A673 (cell line): ENCODE measurements around the gene CSNK1D. TPM values are rescaled to one million over a fixed set of nuclear protein-coding genes. Genes with fewer than 3 reads are reported as not detected.

Source experiments
- BruUV-seq: library from RNA; stranded (reverse); fragments of 400-500 nt; replicated peaks from 2 replicates; lab custom pipeline; 2021; lab: Mats Ljungman, UMichigan
- CTCF ChIA-PET: fragments of 300-600 bp; sonication (Branson Sonifier 250); formaldehyde crosslinking; loops from one replicate; lab custom pipeline; 2022; ENCODE audit warnings: antibody characterized with exemption; lab: Charles Lee
- POLR2A ChIA-PET: fragments of 300-600 bp; sonication (Branson Sonifier 250); formaldehyde crosslinking; loops from one replicate; lab custom pipeline; 2022; ENCODE audit warnings: antibody characterized with exemption; ENCODE audit not compliant: low non-redundant PET; lab: Charles Lee
- DNase-seq: peaks from one replicate; pipeline ENCODE4 v3.0.0-alpha.2; 2015; ENCODE audit warnings: low spot score
- H3K27ac ChIP-seq: fragments of 200-600 bp; sonication (generic); 2 replicates; pipeline ENCODE4 v1.5.1; 2016; ENCODE audit warnings: mixed run types, low read depth, mild to moderate bottlenecking, mixed read lengths, antibody characterized with exemption, low read length; ENCODE audit not compliant: poor library complexity, severe bottlenecking
- H3K27me3 ChIP-seq: fragments of 200-600 bp; sonication (generic); replicated peaks from 2 replicates; pipeline ENCODE4 v1.6.1; 2017; ENCODE audit warnings: mixed run types, low read depth, mild to moderate bottlenecking, mixed read lengths, antibody characterized with exemption, low read length; ENCODE audit not compliant: insufficient read depth, poor library complexity
- H3K36me3 ChIP-seq: fragments of 200-600 bp; sonication (generic); 2 replicates; pipeline ENCODE4 v1.6.1; 2016; ENCODE audit warnings: mixed run types, mild to moderate bottlenecking, mixed read lengths, antibody characterized with exemption, low read length; ENCODE audit not compliant: insufficient read depth, poor library complexity, severe bottlenecking
- H3K4me1 ChIP-seq: fragments of 200-600 bp; sonication (generic); 2 replicates; pipeline ENCODE4 v1.6.1; 2017; ENCODE audit warnings: mixed run types, mild to moderate bottlenecking, mixed read lengths, antibody characterized with exemption, low read length; ENCODE audit not compliant: insufficient read depth, poor library complexity, severe bottlenecking
- H3K4me3 ChIP-seq: fragments of 200-600 bp; sonication (generic); 2 replicates; pipeline ENCODE4 v1.5.1; 2016; ENCODE audit warnings: low read depth, mixed run types, mild to moderate bottlenecking, mixed read lengths, low read length; ENCODE audit not compliant: poor library complexity, severe bottlenecking
- H3K9me3 ChIP-seq: fragments of 200-600 bp; sonication (generic); 2 replicates; pipeline ENCODE4 v1.6.1; 2016; ENCODE audit warnings: mixed run types, low read depth, mild to moderate bottlenecking, mixed read lengths, antibody characterized with exemption, low read length; ENCODE audit not compliant: poor library complexity, severe bottlenecking
- CTCF ChIP-seq: fragments of 300-800, 200-600 bp; sonication (generic); conservative IDR thresholded peaks from 2 replicates; pipeline ENCODE4 v1.5.1; 2017; ENCODE audit warnings: low read depth, mild to moderate bottlenecking, antibody characterized with exemption, low read length, moderate library complexity, mixed read lengths
- EZH2 ChIP-seq: fragments of 200-600 bp; sonication (generic); IDR thresholded peaks from 2 replicates; pipeline ENCODE4 v1.6.1; 2017; ENCODE audit warnings: borderline replicate concordance, low read depth, mild to moderate bottlenecking, mixed read lengths, antibody characterized with exemption, low read length; ENCODE audit not compliant: poor library complexity, severe bottlenecking
- intact Hi-C: fragments of 100-400 bp; cut with micrococcal nuclease; formaldehyde crosslinking; loops from one replicate; pipeline ENCODE4 v1.10.0; 2022; ENCODE audit not compliant: unreplicated experiment
- total RNA-seq: library from RNA; stranded (reverse); gene quantifications from 2 replicates; pipeline ENCODE4 v1.2.3, GENCODE V29; 2021

Gene CSNK1D
- total RNA-seq, 1 experiment from 2014 or later: 150 TPM

GRCh38 chr17:82302568-82302963, 29.1 kb upstream of the CSNK1D start:
- no TSS peak for BruUV-seq
- ChIA-PET CTCF (no interaction called here), POLR2A (no interaction called here)
- no peak overlapping the region for H3K4me3 ChIP-seq
- no peaks in the 10 kb centered on the region for H3K27me3 ChIP-seq
- no peak overlapping the region for H3K27ac ChIP-seq
- no peak for DNase-seq
- no peaks in the 10 kb centered on the region for H3K9me3 ChIP-seq
- TF ChIP-seq CTCF (no peak), EZH2 (no peak)
- intact Hi-C loops: loop anchor here (5.0 kb wide), 1 partner anchor 110 kb away; no protein-coding TSS in a partner anchor
- peaks cover 9% of the 10 kb centered on the region for H3K4me1 ChIP-seq
- no peaks in the 10 kb centered on the region for H3K36me3 ChIP-seq

DNA sequence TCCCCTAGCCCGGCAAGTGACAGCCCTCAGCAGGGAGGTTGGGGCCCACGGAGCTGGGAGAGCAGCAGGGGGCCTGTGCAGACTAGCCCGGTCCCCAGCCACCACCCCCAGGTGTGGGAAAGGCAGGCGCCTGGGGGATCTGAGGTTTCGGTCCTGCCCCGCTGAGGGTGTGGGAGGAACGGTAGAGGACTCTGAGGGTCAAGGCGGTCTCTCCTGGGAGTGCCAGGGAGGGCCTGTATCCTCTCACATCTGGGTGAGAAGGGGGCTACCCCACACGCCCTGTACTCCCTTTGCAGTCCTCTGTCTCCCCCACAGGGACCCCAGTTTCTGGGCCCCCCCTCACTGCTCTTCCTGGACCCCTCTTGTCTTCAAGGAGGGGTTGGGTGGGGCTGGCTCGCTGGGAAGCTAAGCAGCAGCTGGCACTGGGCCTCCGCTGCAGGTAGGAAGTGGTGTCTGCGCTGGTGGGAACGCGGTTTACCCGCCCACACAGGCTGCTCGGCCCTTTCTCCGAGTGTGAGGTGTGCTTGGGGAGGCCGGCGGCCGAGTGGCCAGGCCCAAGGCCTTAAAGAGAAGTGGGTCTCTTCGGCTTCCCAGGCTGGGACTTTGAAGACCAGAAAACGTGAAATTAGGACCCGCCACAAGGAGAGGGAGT, 28.5 kb upstream of the CSNK1D start:
- no TSS peak for BruUV-seq
- peaks cover 14% of the 10 kb centered on the region for H3K4me1 ChIP-seq
- H3K27ac ChIP-seq: no peak overlapping the region
- H3K36me3 ChIP-seq: no peaks in the 10 kb centered on the region
- no peak for DNase-seq
- ChIA-PET CTCF (no interaction called here), POLR2A (no interaction called here)
- H3K27me3 ChIP-seq: no peaks in the 10 kb centered on the region
- H3K9me3 ChIP-seq: no peaks in the 10 kb centered on the region
- no peak for TF ChIP-seq CTCF
- no peak for TF ChIP-seq EZH2
- intact Hi-C loops: loop anchor here (5.0 kb wide), 1 partner anchor 110 kb away; no protein-coding TSS in a partner anchor
- H3K4me3 ChIP-seq: no peak overlapping the region

DNA sequence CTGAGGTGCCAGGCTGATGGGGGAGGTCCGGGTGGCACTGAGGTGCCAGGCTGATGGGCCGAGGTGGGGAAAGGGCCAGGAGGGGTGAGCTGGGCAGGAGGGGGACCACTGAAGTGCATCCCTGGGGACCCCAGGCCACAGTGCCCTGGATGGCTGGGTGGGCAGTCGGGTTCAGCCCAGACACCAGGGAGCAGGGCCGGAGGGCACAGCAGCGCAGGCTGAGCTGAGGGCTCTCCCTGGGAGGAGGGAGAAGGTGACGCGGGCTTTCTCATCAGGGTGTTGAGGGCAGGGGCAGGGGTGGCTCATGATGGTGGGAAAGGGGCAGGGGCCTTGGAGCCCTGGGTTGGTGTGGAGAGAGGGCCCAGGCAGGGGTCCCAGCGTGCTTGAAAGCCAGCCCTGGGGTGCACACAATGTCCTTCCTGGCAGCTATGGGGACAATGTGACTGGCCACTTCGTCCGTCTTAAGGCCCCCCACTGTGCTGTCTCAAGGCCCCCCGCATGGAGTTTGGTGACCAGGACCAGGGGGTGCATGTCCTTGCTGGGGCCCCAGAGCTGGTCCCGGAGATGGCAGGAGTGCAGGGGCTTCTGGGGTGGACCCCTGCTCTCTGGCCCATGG, 27.9 kb upstream of the CSNK1D start:
- POLR2A ChIA-PET: no interaction called here
- DNase-seq: no peak
- Histone ChIP-seq H3K27ac (no peak overlapping the region), H3K4me1 (peaks cover 14% of the 10 kb centered on the region), H3K4me3 (no peak overlapping the region), H3K9me3 (no peaks in the 10 kb centered on the region), H3K36me3 (no peaks in the 10 kb centered on the region), H3K27me3 (no peaks in the 10 kb centered on the region)
- intact Hi-C loops: loop anchor here (5.0 kb wide), 1 partner anchor 111 kb away; no protein-coding TSS in a partner anchor
- CTCF ChIA-PET: no interaction called here
- TF ChIP-seq CTCF (no peak), EZH2 (no peak)
- no TSS peak for BruUV-seq
